Activated CD4-positive, alpha-beta T cell treated with anti-CD3 and anti-CD28 coated beads, Interleukin-2, amount 10 ng/mL, durations not matched to agents 7 days and 5 days (primary cell): ENCODE measurements around the gene LEP. TPM values are rescaled to one million over a fixed set of nuclear protein-coding genes. Genes with fewer than 3 reads are reported as not detected.

Experiments
- CTCF ChIA-PET: fragments of 350-600 bp; sonication (Branson Sonifier 250); formaldehyde crosslinking; loops from one replicate; lab custom pipeline; 2021; ENCODE audit warnings: antibody characterized with exemption; lab: Charles Lee
- POLR2A ChIA-PET: fragments of 350-600 bp; sonication (Branson Sonifier 250); formaldehyde crosslinking; loops from one replicate; lab custom pipeline; 2021; ENCODE audit warnings: antibody characterized with exemption; lab: Charles Lee
- DNase-seq: peaks from one replicate; pipeline ENCODE4 v3.0.0-alpha.2; 2020
- H3K27ac Mint-ChIP-seq: one replicate; pipeline ENCODE4 v1.8.0; 2021; ENCODE audit warnings: mild to moderate bottlenecking, moderate library complexity, mixed read lengths
- H3K27me3 Mint-ChIP-seq: one replicate; pipeline ENCODE4 v1.8.0; 2021; ENCODE audit warnings: mixed read lengths
- H3K36me3 Mint-ChIP-seq: one replicate; pipeline ENCODE4 v1.8.0; 2021; ENCODE audit warnings: low read depth, mixed read lengths
- H3K4me1 Mint-ChIP-seq: one replicate; pipeline ENCODE4 v1.8.0; 2021; ENCODE audit warnings: mixed read lengths
- H3K4me3 Mint-ChIP-seq: one replicate; pipeline ENCODE4 v1.8.0; 2021; ENCODE audit warnings: mild to moderate bottlenecking, moderate library complexity, mixed read lengths
- H3K9me3 Mint-ChIP-seq: one replicate; pipeline ENCODE4 v1.8.0; 2021; ENCODE audit warnings: mixed read lengths
- total RNA-seq, 2 experiments: library from RNA; stranded (reverse); gene quantifications; one replicate each; pipeline ENCODE4 v1.2.3, GENCODE V29; 2021

Gene LEP
- total RNA-seq, 2 experiments from 2014 or later: not detected

DNA sequence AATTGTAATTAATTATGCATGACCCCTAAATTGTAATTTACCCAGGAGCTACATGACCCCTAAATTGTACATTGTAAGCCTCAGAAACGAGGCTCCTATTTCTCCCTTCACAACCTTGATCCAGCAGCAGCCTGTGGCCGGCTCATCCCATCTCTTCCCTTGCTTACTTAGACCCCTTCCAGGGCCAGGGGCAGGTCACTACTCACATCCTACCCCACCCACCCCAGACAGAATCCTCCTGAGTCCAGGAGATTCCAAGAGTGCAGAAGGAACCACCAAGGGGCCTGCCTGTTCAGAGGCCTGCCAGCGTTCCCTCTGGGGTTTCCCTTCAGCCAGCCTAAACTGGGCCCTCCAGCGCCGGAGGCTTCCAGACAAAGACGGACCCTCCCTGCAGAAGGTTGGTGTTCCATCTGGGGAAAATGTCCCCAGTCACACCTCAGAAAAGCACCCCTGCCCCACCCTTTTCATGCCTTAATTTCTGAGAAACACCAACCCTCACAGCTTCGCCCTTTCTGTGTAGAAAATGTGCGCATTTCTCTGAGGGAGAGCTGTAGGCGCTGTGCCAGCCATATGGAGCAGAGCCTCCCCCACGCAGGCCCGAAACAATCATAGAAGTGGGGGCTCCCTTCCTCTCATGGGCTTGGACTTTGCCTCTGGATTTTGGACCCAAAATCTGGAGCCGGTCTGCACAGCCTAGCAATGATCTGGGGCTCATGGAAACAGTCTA, 19.2 kb downstream of the LEP start:
- no peak overlapping the region for H3K27ac Mint-ChIP-seq
- POLR2A ChIA-PET: no interaction called here
- CTCF ChIA-PET: no interaction called here
- no peaks in the 10 kb centered on the region for H3K9me3 Mint-ChIP-seq
- H3K27me3 Mint-ChIP-seq: no peaks in the 10 kb centered on the region
- no peaks in the 10 kb centered on the region for H3K4me1 Mint-ChIP-seq
- no peak for DNase-seq
- H3K36me3 Mint-ChIP-seq: no peaks in the 10 kb centered on the region
- H3K4me3 Mint-ChIP-seq: no peak overlapping the region

DNA sequence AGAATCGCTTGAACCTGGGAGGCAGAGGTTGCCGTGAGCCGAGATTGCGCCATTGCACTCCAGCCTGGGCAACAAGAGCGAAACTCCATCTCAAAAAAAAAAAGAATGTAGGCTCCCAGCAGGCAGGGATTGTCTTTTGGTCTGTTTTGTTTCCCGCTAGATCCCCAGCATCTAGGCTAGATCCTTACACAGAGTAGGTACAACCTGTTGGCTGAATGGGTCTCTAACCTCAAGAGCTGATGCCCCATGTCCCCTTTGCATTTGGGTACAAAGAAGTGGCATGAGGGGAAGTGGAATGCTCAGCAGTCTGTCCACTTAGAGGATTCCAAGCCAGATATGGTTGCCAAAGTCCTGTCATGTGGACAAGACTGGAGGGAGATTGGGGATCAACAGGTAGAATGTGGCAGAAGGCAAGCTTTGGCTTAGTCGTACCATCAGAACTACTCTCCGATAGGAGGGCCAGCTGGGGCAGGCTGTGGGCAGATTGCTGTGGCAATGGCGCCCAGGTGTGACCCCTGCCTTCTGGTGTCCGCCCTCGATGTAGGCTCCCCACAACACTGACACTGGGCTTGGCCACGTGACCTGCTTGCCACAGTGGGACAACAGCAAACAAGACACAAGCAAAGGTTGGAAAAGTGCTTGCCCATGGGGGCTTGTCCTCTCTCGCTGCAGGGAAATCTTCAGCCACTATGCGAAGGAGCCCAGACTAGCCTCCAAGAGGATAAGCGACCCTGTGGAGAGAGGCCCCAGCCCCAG, 21.4 kb downstream of the LEP start:
- Mint-ChIP-seq H3K36me3 (no peaks in the 10 kb centered on the region), H3K4me3 (no peak overlapping the region), H3K4me1 (no peaks in the 10 kb centered on the region), H3K9me3 (no peaks in the 10 kb centered on the region), H3K27ac (no peak overlapping the region), H3K27me3 (no peaks in the 10 kb centered on the region)
- no peak for DNase-seq
- ChIA-PET CTCF (no interaction called here), POLR2A (no interaction called here)

DNA sequence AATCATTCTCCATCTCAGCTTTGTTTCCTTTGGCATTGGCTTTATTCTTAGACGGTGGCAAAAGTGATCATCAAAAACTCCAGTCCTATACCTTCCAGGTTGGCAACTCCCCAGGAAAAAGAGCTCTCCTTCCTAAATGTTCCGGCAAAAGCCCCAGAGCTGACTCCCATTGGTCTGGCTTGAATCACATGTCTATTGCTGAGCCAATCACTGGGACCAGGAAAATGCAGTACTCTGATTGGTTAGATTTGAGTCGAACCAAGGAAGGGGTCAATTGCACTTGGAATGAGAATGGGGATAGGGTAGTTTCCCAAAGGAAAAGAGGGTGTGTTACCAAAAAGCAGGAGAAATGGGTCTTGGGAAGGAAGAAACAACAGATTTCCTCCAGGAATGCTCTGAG, 22.3 kb downstream of the LEP start:
- no peak overlapping the region for H3K4me3 Mint-ChIP-seq
- no peak for DNase-seq
- H3K27me3 Mint-ChIP-seq: no peaks in the 10 kb centered on the region
- POLR2A ChIA-PET: no interaction called here
- H3K27ac Mint-ChIP-seq: no peak overlapping the region
- H3K4me1 Mint-ChIP-seq: no peaks in the 10 kb centered on the region
- CTCF ChIA-PET: no interaction called here
- H3K36me3 Mint-ChIP-seq: no peaks in the 10 kb centered on the region
- no peaks in the 10 kb centered on the region for H3K9me3 Mint-ChIP-seq

DNA sequence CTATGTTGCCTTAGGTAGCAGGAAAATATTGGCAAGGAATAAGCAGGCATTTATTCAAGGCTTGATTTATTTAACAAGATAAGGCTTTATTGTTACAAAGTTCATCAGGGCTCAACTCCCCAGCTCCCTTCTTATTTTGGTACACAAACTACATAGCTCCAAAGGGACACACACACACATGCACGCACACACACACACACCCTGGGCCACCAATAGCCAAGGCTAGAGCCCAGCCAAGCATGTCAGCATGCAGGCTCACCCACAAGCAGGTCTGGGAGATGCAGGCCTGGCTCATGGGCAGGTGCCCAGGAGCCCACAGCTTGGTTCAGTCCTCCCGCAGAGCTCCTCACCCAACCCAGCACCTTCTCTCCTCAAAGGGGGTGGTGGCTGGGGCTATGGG, 23.4 kb downstream of the LEP start:
- H3K27me3 Mint-ChIP-seq: peaks cover 10% of the 10 kb centered on the region
- no peaks in the 10 kb centered on the region for H3K4me1 Mint-ChIP-seq
- ChIA-PET CTCF (no interaction called here), POLR2A (no interaction called here)
- no peaks in the 10 kb centered on the region for H3K9me3 Mint-ChIP-seq
- H3K27ac Mint-ChIP-seq: no peak overlapping the region
- DNase-seq: no peak
- H3K4me3 Mint-ChIP-seq: no peak overlapping the region
- no peaks in the 10 kb centered on the region for H3K36me3 Mint-ChIP-seq

- Mint-ChIP-seq H3K36me3 (no peaks in the 10 kb centered on the region), H3K4me3 (no peak overlapping the region), H3K27ac (no peak overlapping the region), H3K4me1 (no peaks in the 10 kb centered on the region), H3K9me3 (no peaks in the 10 kb centered on the region), H3K27me3 (peaks cover 14% of the 10 kb centered on the region)
- ChIA-PET CTCF (no interaction called here), POLR2A (no interaction called here)
- DNase-seq: no peak
Observed at GRCh38 chr7:128265156-128265905, 24.3 kb downstream of the LEP start.

GRCh38 chr7:128265906-128266300, 24.8 kb downstream of the LEP start:
- H3K9me3 Mint-ChIP-seq: no peaks in the 10 kb centered on the region
- no peaks in the 10 kb centered on the region for H3K36me3 Mint-ChIP-seq
- ChIA-PET POLR2A (no interaction called here), CTCF (no interaction called here)
- no peak overlapping the region for H3K27ac Mint-ChIP-seq
- no peaks in the 10 kb centered on the region for H3K4me1 Mint-ChIP-seq
- peaks cover 15% of the 10 kb centered on the region for H3K27me3 Mint-ChIP-seq
- H3K4me3 Mint-ChIP-seq: no peak overlapping the region
- no peak for DNase-seq

DNA sequence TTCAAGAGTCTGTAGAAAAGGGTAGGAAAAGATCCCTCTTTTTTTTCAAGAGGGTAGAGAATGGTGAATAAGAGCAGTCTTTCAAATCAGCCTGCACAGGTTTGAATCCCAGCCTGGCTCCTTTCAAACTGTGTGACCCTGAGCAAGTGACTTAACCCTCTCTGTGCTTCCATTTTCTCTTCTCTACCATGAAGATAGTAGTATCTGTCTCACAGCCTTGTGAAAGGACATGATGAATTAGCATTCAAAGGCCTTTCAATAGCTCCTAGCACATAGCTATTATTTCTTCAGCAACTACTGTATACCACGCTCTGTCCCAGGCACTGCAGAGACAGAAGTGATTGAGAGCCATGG, 25.4 kb downstream of the LEP start:
- Mint-ChIP-seq H3K27ac (no peak overlapping the region), H3K9me3 (no peaks in the 10 kb centered on the region), H3K4me3 (no peak overlapping the region), H3K36me3 (no peaks in the 10 kb centered on the region), H3K27me3 (peaks cover 19% of the 10 kb centered on the region), H3K4me1 (peaks cover 2% of the 10 kb centered on the region)
- POLR2A ChIA-PET: no interaction called here
- CTCF ChIA-PET: no interaction called here
- no peak for DNase-seq

GRCh38 chr7:128266883-128267594, 26.0 kb downstream of the LEP start:
- no peaks in the 10 kb centered on the region for H3K9me3 Mint-ChIP-seq
- no peak for DNase-seq

GRCh38 chr7:128267595-128267924, 26.5 kb downstream of the LEP start:
- POLR2A ChIA-PET: no interaction called here
- Mint-ChIP-seq H3K9me3 (no peaks in the 10 kb centered on the region), H3K27ac (no peak overlapping the region), H3K4me1 (peaks cover 2% of the 10 kb centered on the region), H3K27me3 (peaks cover 23% of the 10 kb centered on the region), H3K36me3 (no peaks in the 10 kb centered on the region), H3K4me3 (no peak overlapping the region)
- no peak for DNase-seq
- CTCF ChIA-PET: no interaction called here

More at GRCh38 chr7:128266883-128267594, 26.0 kb downstream of the LEP start:
- Mint-ChIP-seq H3K27me3 (peaks cover 19% of the 10 kb centered on the region), H3K27ac (no peak overlapping the region), H3K36me3 (no peaks in the 10 kb centered on the region), H3K4me1 (peaks cover 2% of the 10 kb centered on the region), H3K4me3 (no peak overlapping the region)
- ChIA-PET POLR2A (no interaction called here), CTCF (no interaction called here)

DNA sequence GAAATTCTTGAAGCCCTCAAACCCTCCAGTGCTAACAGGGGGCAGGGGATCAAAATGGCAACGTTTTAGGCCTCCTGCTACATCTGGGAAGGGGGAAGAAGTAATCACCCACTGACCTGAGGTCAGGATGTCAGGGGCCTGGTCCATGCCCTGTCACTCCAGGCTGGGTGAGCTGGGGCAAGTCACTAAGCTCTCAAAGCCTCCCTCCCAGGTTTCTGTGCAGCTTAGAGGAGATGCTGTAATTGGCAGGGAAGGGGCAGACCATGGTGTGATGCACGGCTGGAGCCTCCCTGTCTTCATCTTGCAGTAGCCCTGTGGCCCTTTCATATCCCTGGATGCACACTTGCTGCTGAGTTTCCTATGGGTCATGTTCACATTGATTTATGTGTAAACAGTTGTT, 27.2 kb downstream of the LEP start:
- DNase-seq: no peak
- H3K27me3 Mint-ChIP-seq: peaks cover 30% of the 10 kb centered on the region
- H3K9me3 Mint-ChIP-seq: no peaks in the 10 kb centered on the region
- CTCF ChIA-PET: no interaction called here
- H3K4me1 Mint-ChIP-seq: peaks cover 2% of the 10 kb centered on the region
- no peak overlapping the region for H3K27ac Mint-ChIP-seq
- no peaks in the 10 kb centered on the region for H3K36me3 Mint-ChIP-seq
- no peak overlapping the region for H3K4me3 Mint-ChIP-seq
- POLR2A ChIA-PET: no interaction called here

- peaks cover 31% of the 10 kb centered on the region for H3K27me3 Mint-ChIP-seq
- no peak overlapping the region for H3K4me3 Mint-ChIP-seq
Observed at GRCh38 chr7:128270826-128271272, 29.8 kb downstream of the LEP start.

DNA sequence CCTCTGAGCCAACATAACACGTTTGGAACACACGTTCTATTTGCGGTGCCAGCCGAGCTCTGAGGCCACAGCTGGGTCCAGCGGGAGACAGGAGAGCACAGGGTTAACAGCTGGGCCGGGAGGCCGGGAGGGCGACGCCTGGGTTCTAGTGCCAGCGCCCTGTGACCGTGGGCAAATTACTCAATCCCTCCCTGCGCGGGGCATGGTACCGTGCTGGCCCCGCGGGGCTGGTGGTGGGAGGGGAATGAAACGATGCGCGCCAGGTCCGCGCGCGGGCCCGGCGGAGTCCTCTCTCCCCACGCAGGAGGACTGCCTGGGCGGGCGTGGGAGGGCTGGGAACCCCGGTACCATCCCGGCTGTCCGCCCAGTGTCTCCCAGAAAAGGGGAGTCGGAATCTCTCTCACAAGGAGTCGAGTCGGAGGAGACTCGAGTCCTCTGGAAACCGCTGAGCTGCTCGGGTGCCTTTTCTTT, 30.4 kb downstream of the LEP start:
- Mint-ChIP-seq H3K4me1 (peaks cover 2% of the 10 kb centered on the region), H3K27ac (no peak overlapping the region), H3K36me3 (no peaks in the 10 kb centered on the region), H3K4me3 (no peak overlapping the region), H3K9me3 (no peaks in the 10 kb centered on the region), H3K27me3 (peaks cover 31% of the 10 kb centered on the region)
- CTCF ChIA-PET: interaction anchor here (1.0 kb wide), 1 partner anchor 22 kb away, joined by 3 read pairs; no protein-coding TSS in a partner anchor
- POLR2A ChIA-PET: no interaction called here
- no peak for DNase-seq

More at GRCh38 chr7:128270826-128271272, 29.8 kb downstream of the LEP start:
- no peaks in the 10 kb centered on the region for H3K9me3 Mint-ChIP-seq
- no peak for DNase-seq
- H3K36me3 Mint-ChIP-seq: no peaks in the 10 kb centered on the region
- peaks cover 2% of the 10 kb centered on the region for H3K4me1 Mint-ChIP-seq
- ChIA-PET CTCF (interaction anchor here (0.6 kb wide), 1 partner anchor 136 kb away, joined by 5 read pairs; no protein-coding TSS in a partner anchor), POLR2A (no interaction called here)
- no peak overlapping the region for H3K27ac Mint-ChIP-seq
